ENCODE measurements around the gene ENC1. TPM values are rescaled to one million over a fixed set of nuclear protein-coding genes. Genes with fewer than 3 reads are reported as not detected.

The ENC1 gene
- total RNA-seq, 1 experiment from 2014 or later, result 30.0 TPM

- H3K4me2 ChIP-seq (ENCODE audit: low read length), result no peak overlapping the region
- no peak overlapping the region for H3K4me3 ChIP-seq (replicated peaks in 1 of 2; ENCODE audit: low read depth in 1 of 2, low read length in 2 of 2)
- ATAC-seq (no peak; the same call in 1 of the 2 replicates), DNase-seq (ENCODE audit: low read depth, low spot score) (no peak)
- BruUV-seq (replicated peaks), result no TSS peak
- no peaks in the 10 kb centered on the region for H3K27me3 ChIP-seq (ENCODE audit: insufficient read depth, low read length)
- ChIA-PET POLR2A (no interaction called here), CTCF (no interaction called here), RAD21 (ENCODE audit: low non-redundant PET in 1 of 2, low total read pairs in 2 of 2, uncharacterized antibody in 2 of 2, unreplicated experiment in 2 of 2) (no interaction called here)
- intact Hi-C loops (cut with micrococcal nuclease), result loop anchor here (10.0 kb wide), 1 partner anchor 1585 kb away; no protein-coding TSS in a partner anchor
- H3K9ac ChIP-seq (ENCODE audit: low read length), result no peak overlapping the region
- H3K4me1 ChIP-seq (ENCODE audit: control insufficient read depth in 1 of 2, insufficient read depth in 2 of 2, low read length in 2 of 2), result peaks cover 0 to 6% of the 10 kb centered on the region in 2 experiments; a peak in 2 of 4 replicates
- H3K9me2 ChIP-seq (ENCODE audit: insufficient read depth), result no peaks in the 10 kb centered on the region
- no peak for TF ChIP-seq SRF (IDR thresholded peaks at IDR 0.05; ENCODE audit: low read depth)
- TF ChIP-seq SP1 (IDR thresholded peaks at IDR 0.05; ENCODE audit: low read depth), result no peak
- H3K9me3 ChIP-seq (ENCODE audit: control insufficient read depth in 1 of 2, insufficient read depth in 1 of 2, low read depth in 1 of 2, low read length in 2 of 2), result no peaks in the 10 kb centered on the region
- H3K79me2 ChIP-seq (ENCODE audit: insufficient read depth, low read length), result no peaks in the 10 kb centered on the region
- H2AFZ ChIP-seq (ENCODE audit: low read depth, low read length, poor library complexity, severe bottlenecking), result no peak overlapping the region
- H3K36me3 ChIP-seq (ENCODE audit: control insufficient read depth in 1 of 2, insufficient read depth in 2 of 2, low read length in 2 of 2), result no peaks in the 10 kb centered on the region
- no peak overlapping the region for H3K27ac ChIP-seq (ENCODE audit: low read depth, low read length)
- H4K20me1 ChIP-seq (ENCODE audit: insufficient read depth), result no peaks in the 10 kb centered on the region
These were observed 29.3 kb upstream of the ENC1 start for GRCh38 chr5:74669821-74670220.

GRCh38 chr5:74667396-74667795 lies 26.9 kb upstream of the ENC1 start:
- BruUV-seq (replicated peaks), result no TSS peak
- no peaks in the 10 kb centered on the region for H3K27me3 ChIP-seq (ENCODE audit: insufficient read depth, low read length)
- H3K36me3 ChIP-seq (ENCODE audit: control insufficient read depth in 1 of 2, insufficient read depth in 2 of 2, low read length in 2 of 2), result no peaks in the 10 kb centered on the region
- ChIA-PET POLR2A (no interaction called here), RAD21 (ENCODE audit: low non-redundant PET in 1 of 2, low total read pairs in 2 of 2, uncharacterized antibody in 2 of 2, unreplicated experiment in 2 of 2) (no interaction called here), CTCF (no interaction called here)
- DNase-seq (ENCODE audit: low read depth, low spot score) (no peak), ATAC-seq (no peak)
- no peaks in the 10 kb centered on the region for H4K20me1 ChIP-seq (ENCODE audit: insufficient read depth)
- no peak overlapping the region for H3K4me2 ChIP-seq (ENCODE audit: low read length)
- no peak overlapping the region for H3K4me3 ChIP-seq (replicated peaks in 1 of 2; ENCODE audit: low read depth in 1 of 2, low read length in 2 of 2)
- TF ChIP-seq POLR2A (IDR thresholded peaks at IDR 0.05; ENCODE audit: borderline replicate concordance, extremely low read depth, insufficient read depth, insufficient read length) (no peak), FOSL1 (IDR thresholded peaks at IDR 0.05; ENCODE audit: low read depth) (no peak), ZNF274 (IDR thresholded peaks at IDR 0.05; ENCODE audit: low read depth, low read length) (no peak), REST (IDR thresholded peaks at IDR 0.05; ENCODE audit: low read depth) (no peak), CBX3 (IDR thresholded peaks at IDR 0.05; ENCODE audit: low read depth) (no peak), ZBTB33 (IDR thresholded peaks at IDR 0.05; ENCODE audit: extremely low read depth, insufficient replicate concordance, low read length) (no peak), ELF1 (IDR thresholded peaks at IDR 0.05; ENCODE audit: borderline replicate concordance, low read depth) (no peak), SP1 (IDR thresholded peaks at IDR 0.05; ENCODE audit: low read depth) (no peak), POLR2AphosphoS5 (IDR thresholded peaks at IDR 0.05; ENCODE audit: low read depth, low read length) (no peak), JUND (IDR thresholded peaks at IDR 0.05) (no peak), TCF7L2 (IDR thresholded peaks at IDR 0.05; ENCODE audit: borderline replicate concordance, extremely low read depth, insufficient read depth, insufficient read length) (no peak), EGR1 (IDR thresholded peaks at IDR 0.05; ENCODE audit: low read depth) (no peak), ZFX (IDR thresholded peaks at IDR 0.05) (no peak), MAX (IDR thresholded peaks at IDR 0.05) (no peak), CEBPB (IDR thresholded peaks at IDR 0.05; ENCODE audit: low read depth) (no peak)
- no peaks in the 10 kb centered on the region for H3K79me2 ChIP-seq (ENCODE audit: insufficient read depth, low read length)
- no peaks in the 10 kb centered on the region for H3K9me2 ChIP-seq (ENCODE audit: insufficient read depth)
- H3K4me1 ChIP-seq (ENCODE audit: control insufficient read depth in 1 of 2, insufficient read depth in 2 of 2, low read length in 2 of 2), result peaks cover 0 to 6% of the 10 kb centered on the region in 2 experiments; a peak in 2 of 4 replicates
- no peak overlapping the region for H3K27ac ChIP-seq (ENCODE audit: low read depth, low read length)
- intact Hi-C loops (cut with micrococcal nuclease), result no loop called here
- H3K9me3 ChIP-seq (ENCODE audit: control insufficient read depth in 1 of 2, insufficient read depth in 1 of 2, low read depth in 1 of 2, low read length in 2 of 2), result no peaks in the 10 kb centered on the region
- no peak overlapping the region for H2AFZ ChIP-seq (ENCODE audit: low read depth, low read length, poor library complexity, severe bottlenecking)
- H3K9ac ChIP-seq (ENCODE audit: low read length), result no peak overlapping the region

Measured in HCT116 (cell line).